ENCODE data around the gene FCMR.

- no peak for TF ChIP-seq CTCF (conservative IDR thresholded peaks at IDR 0.05; ENCODE audit: low read depth in 2 of 2)
- TF ChIP-seq POLR2AphosphoS5 (IDR thresholded peaks at IDR 0.05; ENCODE audit: low read depth): no peak
- TF ChIP-seq EZH2phosphoT487 (IDR thresholded peaks at IDR 0.05; ENCODE audit: unreplicated experiment): no peak
- no peak for TF ChIP-seq REST (IDR thresholded peaks at IDR 0.05; ENCODE audit: unreplicated experiment)
- no peak for TF ChIP-seq ETS1 (IDR thresholded peaks at IDR 0.05)
- TF ChIP-seq JUNB (IDR thresholded peaks at IDR 0.05; ENCODE audit: unreplicated experiment): no peak
- no peak for TF ChIP-seq EZH2 (IDR thresholded peaks at IDR 0.05; ENCODE audit: low read depth, unreplicated experiment)
- no peak for TF ChIP-seq CREB1 (CRISPR knock-in tag; IDR thresholded peaks at IDR 0.05; ENCODE audit: low read depth)
- no peak for TF ChIP-seq ZNF114 (CRISPR knock-in tag; IDR thresholded peaks at IDR 0.05)
Observed at GRCh38 chr1:206921772-206922265, at the start of gene FCMR.
